NB4 (cell line): ENCODE measurements around the gene AFF2.

Experiments
- CTCF ChIP-seq: IDR thresholded peaks from one replicate; pipeline ENCODE4 v1.5.1; 2012; ENCODE audit warnings: low read depth, low read length
- MYC ChIP-seq: IDR thresholded peaks from 2 replicates; pipeline ENCODE4 v1.6.1; 2011; ENCODE audit warnings: low read depth, low read length
- POLR2A ChIP-seq: IDR thresholded peaks from 2 replicates; pipeline ENCODE4 v1.6.1; 2011; ENCODE audit warnings: mild to moderate bottlenecking; ENCODE audit not compliant: insufficient read length; ENCODE audit errors: extremely low read depth
- TF ChIP-seq, protein P1 (sequence below): IDR thresholded peaks from 2 replicates; pipeline ENCODE4 v1.6.1; 2011; ENCODE audit warnings: low read depth, low read length

DNA sequence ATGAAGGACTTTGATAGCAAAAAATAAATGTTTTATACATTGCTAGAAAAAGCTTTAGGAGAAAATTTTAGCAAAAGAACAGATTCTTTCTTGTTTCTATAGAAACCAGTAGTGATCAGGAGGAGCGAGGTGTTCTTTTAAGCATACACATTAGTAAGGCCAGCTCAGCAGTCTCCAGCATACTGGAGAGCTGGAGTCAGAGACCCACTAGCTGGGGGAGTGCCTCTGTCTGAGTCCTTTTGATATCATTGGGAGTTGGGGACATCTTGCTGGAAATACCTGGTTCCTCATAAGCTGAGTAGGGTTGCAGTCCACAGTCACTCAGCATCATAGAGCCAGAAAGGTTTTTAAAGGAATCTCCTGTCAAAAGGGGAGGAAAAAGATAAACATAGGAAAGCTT, 67.4 kb downstream of the AFF2 start:
- TF ChIP-seq CTCF, result no peak
- no peak for TF ChIP-seq POLR2A
- TF ChIP-seq, protein P1, sequence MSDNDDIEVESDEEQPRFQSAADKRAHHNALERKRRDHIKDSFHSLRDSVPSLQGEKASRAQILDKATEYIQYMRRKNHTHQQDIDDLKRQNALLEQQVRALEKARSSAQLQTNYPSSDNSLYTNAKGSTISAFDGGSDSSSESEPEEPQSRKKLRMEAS, result no peak
- TF ChIP-seq MYC, result no peak
